ENCODE data around the gene ZNF610.

- TF ChIP-seq CTCF (IDR thresholded peaks at IDR 0.05): no peak
- TF ChIP-seq POLR2A (IDR thresholded peaks at IDR 0.05): no peak
Measured at GRCh38 chr19:52336791-52337381, 843 bp downstream of the ZNF610 start.

Measured in right lobe of liver (tissue), 4 donors.